ENCODE results near the gene KRT1. TPM values are rescaled to one million over a fixed set of nuclear protein-coding genes. Genes with fewer than 3 reads are reported as not detected.

KRT1 gene
- 10 to 100 TPM in 1 of 2 donors, 1 to 10 TPM in 1; 1.5 to 18.1 TPM for total RNA-seq

DNA sequence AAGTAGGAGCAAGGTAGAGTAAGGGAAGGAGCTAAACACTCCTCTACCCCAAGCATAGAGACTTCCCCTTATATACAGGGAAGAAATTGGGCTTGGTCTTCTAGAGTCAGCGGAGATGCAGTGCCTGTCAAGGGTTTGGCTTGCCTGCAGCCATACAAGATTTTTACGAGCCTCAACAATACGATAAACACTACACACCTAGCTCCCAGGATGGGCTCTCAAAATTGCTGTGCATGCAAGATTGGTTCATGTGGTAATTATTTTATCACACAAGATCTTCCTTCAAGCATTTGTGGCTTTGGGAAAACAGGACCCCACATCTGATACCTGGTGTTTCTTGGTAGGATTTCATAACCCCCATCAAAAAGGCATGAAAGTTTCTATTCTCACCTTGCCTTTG is at the start of gene KRT1:
Gene KRT1, minus strand, starts transcription at position 45 of the 400 bp plus-strand sequence. CDS start 59 bp downstream, outside the sequence.
- WGBS: 35% methylated on average over 3 of the region's 3 CpGs
- no peaks in the 10 kb centered on the region for H3K4me1 ChIP-seq (replicated peaks)
- H3K27me3 ChIP-seq (replicated peaks; ENCODE audit: insufficient read depth): peaks cover 5% of the 10 kb centered on the region
- no peaks in the 10 kb centered on the region for H3K9me3 ChIP-seq
- no peak within 1 kb of the TSS for H3K27ac ChIP-seq
- H3K4me3 ChIP-seq: no peak within 1 kb of the TSS
- intact Hi-C loops (cut with DNase I): no loop called here
- H3K36me3 ChIP-seq: no peaks in the 10 kb centered on the region
- no peak for DNase-seq (ENCODE audit: low spot score)
- TF ChIP-seq POLR2A (IDR thresholded peaks at IDR 0.05): no peak
- TF ChIP-seq, protein P1, sequence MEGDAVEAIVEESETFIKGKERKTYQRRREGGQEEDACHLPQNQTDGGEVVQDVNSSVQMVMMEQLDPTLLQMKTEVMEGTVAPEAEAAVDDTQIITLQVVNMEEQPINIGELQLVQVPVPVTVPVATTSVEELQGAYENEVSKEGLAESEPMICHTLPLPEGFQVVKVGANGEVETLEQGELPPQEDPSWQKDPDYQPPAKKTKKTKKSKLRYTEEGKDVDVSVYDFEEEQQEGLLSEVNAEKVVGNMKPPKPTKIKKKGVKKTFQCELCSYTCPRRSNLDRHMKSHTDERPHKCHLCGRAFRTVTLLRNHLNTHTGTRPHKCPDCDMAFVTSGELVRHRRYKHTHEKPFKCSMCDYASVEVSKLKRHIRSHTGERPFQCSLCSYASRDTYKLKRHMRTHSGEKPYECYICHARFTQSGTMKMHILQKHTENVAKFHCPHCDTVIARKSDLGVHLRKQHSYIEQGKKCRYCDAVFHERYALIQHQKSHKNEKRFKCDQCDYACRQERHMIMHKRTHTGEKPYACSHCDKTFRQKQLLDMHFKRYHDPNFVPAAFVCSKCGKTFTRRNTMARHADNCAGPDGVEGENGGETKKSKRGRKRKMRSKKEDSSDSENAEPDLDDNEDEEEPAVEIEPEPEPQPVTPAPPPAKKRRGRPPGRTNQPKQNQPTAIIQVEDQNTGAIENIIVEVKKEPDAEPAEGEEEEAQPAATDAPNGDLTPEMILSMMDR (IDR thresholded peaks at IDR 0.05): no peak
- no peak for TF ChIP-seq POLR2AphosphoS5 (IDR thresholded peaks at IDR 0.05)

GRCh38 chr12:52729147-52729546 is 48.9 kb upstream of the KRT1 start:
- no peaks in the 10 kb centered on the region for H3K4me1 ChIP-seq (replicated peaks)
- H3K27ac ChIP-seq: no peak overlapping the region
- no peak for DNase-seq (ENCODE audit: low spot score)
- H3K4me3 ChIP-seq: no peak overlapping the region
- TF ChIP-seq POLR2A (IDR thresholded peaks at IDR 0.05) (no peak), POLR2AphosphoS5 (IDR thresholded peaks at IDR 0.05) (no peak)
- TF ChIP-seq, protein P1 (IDR thresholded peaks at IDR 0.05): no peak
- WGBS: 57% methylated on average over 10 of the region's 10 CpGs
- H3K36me3 ChIP-seq: no peaks in the 10 kb centered on the region
- intact Hi-C loops (cut with DNase I): no loop called here
- no peaks in the 10 kb centered on the region for H3K9me3 ChIP-seq
- H3K27me3 ChIP-seq (replicated peaks; ENCODE audit: insufficient read depth): peaks cover 2% of the 10 kb centered on the region

- Histone ChIP-seq H3K9me3 (no peaks in the 10 kb centered on the region), H3K4me3 (no peak overlapping the region), H3K27ac (no peak overlapping the region), H3K27me3 (replicated peaks; ENCODE audit: insufficient read depth) (peaks cover 2% of the 10 kb centered on the region), H3K4me1 (replicated peaks) (no peaks in the 10 kb centered on the region), H3K36me3 (no peaks in the 10 kb centered on the region)
- 89% methylated on average over 2 of the region's 2 CpGs for WGBS
- DNase-seq (ENCODE audit: low spot score): no peak
- TF ChIP-seq POLR2A (IDR thresholded peaks at IDR 0.05) (no peak), POLR2AphosphoS5 (IDR thresholded peaks at IDR 0.05) (no peak)
- TF ChIP-seq, protein P1 (IDR thresholded peaks at IDR 0.05): no peak
- intact Hi-C loops (cut with DNase I): no loop called here
These were observed 48.2 kb upstream of the KRT1 start for GRCh38 chr12:52728374-52728773.

DNA sequence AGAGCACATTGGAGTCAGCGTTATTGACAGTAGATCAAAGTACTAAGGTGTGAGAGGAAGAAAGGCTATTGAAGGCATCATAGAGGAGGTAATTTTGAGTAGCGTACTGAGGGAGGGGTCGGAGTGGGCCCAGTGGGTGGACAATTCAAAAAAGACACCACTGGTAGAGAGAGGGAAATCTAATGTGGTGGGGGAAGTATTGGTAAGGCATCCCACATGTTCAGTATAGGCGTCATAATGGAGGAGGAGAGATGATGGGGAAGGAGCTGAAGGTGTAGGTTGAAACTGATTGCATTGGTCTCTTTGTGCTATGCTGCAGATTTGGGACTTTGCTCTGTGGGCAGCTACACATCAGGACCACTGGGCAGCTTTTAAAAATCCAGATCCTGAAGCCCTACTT is 46.8 kb upstream of the KRT1 start:
- Histone ChIP-seq H3K27ac (no peak overlapping the region), H3K9me3 (no peaks in the 10 kb centered on the region), H3K27me3 (replicated peaks; ENCODE audit: insufficient read depth) (peaks cover 2% of the 10 kb centered on the region), H3K36me3 (no peaks in the 10 kb centered on the region), H3K4me1 (replicated peaks) (no peaks in the 10 kb centered on the region), H3K4me3 (no peak overlapping the region)
- intact Hi-C loops (cut with DNase I): no loop called here
- TF ChIP-seq POLR2AphosphoS5 (IDR thresholded peaks at IDR 0.05) (no peak), POLR2A (IDR thresholded peaks at IDR 0.05) (no peak)
- 82% methylated on average over 4 of the region's 4 CpGs for WGBS
- no peak for DNase-seq (ENCODE audit: low spot score)

DNA sequence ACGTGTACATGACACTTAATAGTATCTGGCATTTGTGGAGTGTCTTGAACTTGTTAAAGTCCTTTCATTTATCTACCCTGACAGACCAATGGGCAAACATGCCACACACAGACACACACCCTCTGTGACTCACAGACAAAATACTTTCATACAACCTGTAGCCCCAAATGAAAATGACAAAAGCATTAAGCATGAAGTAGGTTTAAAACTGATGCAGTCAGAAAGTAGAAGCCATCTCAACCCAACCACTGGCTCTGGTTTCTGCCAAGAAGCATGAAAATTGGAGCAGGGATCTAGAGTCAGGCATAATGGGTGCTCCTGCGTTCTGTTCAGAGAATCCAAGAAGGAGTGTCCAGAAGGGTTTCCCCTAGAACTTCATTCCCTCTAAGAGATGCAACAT is 46.2 kb upstream of the KRT1 start:
- TF ChIP-seq, protein P1 (IDR thresholded peaks at IDR 0.05): no peak
- TF ChIP-seq POLR2A (IDR thresholded peaks at IDR 0.05): no peak
- TF ChIP-seq POLR2AphosphoS5 (IDR thresholded peaks at IDR 0.05): no peak
- H3K27me3 ChIP-seq (replicated peaks; ENCODE audit: insufficient read depth): peaks cover 2% of the 10 kb centered on the region
- WGBS: 71% methylated on average over 2 of the region's 2 CpGs

More for the DNA sequence above, 46.2 kb upstream of the KRT1 start:
- intact Hi-C loops (cut with DNase I): no loop called here
- Histone ChIP-seq H3K4me1 (replicated peaks) (no peaks in the 10 kb centered on the region), H3K36me3 (no peaks in the 10 kb centered on the region), H3K4me3 (no peak overlapping the region), H3K9me3 (no peaks in the 10 kb centered on the region), H3K27ac (no peak overlapping the region)
- DNase-seq (ENCODE audit: low spot score): no peak

Data from prostate gland (tissue), 2 donors.